Stimulated activated CD4-positive, alpha-beta T cell treated with anti-CD3 and anti-CD28 coated beads, Interleukin-12 subunit alpha, Interleukin-12 subunit beta, amount 100 ng/mL, for 4 hours (primary cell): Measurements from ENCODE around the gene UROC1.

Experiments used
- DNase-seq: peaks from one replicate; pipeline ENCODE4 v3.0.0-alpha.2; 2020

The UROC1 gene

GRCh38 chr3:126517291-126517951 is at the start of gene UROC1:
TSS of gene UROC1 (minus strand) at chr3:126517773. CDS start at chr3:126517719, 54 bp downstream.
- no peak for DNase-seq

GRCh38 chr3:126562737-126563276 is 45.2 kb upstream of the UROC1 start:
- DNase-seq = no peak

GRCh38 chr3:126558336-126559071 is 40.9 kb upstream of the UROC1 start, which contains the start of gene C3orf22:
TSS of gene C3orf22 (minus strand) at chr3:126558932. CDS start at chr3:126553390, 5,542 bp downstream.
- DNase-seq = no peak

- DNase-seq = no peak
These were observed 40.2 kb upstream of the UROC1 start for GRCh38 chr3:126557761-126558160.

- DNase-seq = no peak
These were observed 39.8 kb upstream of the UROC1 start for GRCh38 chr3:126557415-126557745.

- DNase-seq = no peak
These were observed 39.3 kb upstream of the UROC1 start for GRCh38 chr3:126556637-126557414.

GRCh38 chr3:126555795-126556636 is 38.4 kb upstream of the UROC1 start:
- DNase-seq = no peak

GRCh38 chr3:126554560-126555525 is 37.3 kb upstream of the UROC1 start:
- DNase-seq = no peak

- DNase-seq = no peak
These were observed 35.9 kb upstream of the UROC1 start for GRCh38 chr3:126553284-126554084.

- DNase-seq = no peak
These were observed 35.2 kb upstream of the UROC1 start for GRCh38 chr3:126552688-126553283.

- no peak for DNase-seq
These were observed 34.5 kb upstream of the UROC1 start for GRCh38 chr3:126551839-126552687.

- DNase-seq = no peak
These were observed 33.7 kb upstream of the UROC1 start for GRCh38 chr3:126551121-126551838.

GRCh38 chr3:126550488-126551051 is 33.0 kb upstream of the UROC1 start:
- DNase-seq = no peak

- DNase-seq = no peak
These were observed 32.4 kb upstream of the UROC1 start for GRCh38 chr3:126549861-126550487.

- DNase-seq = no peak
These were observed 31.2 kb upstream of the UROC1 start for GRCh38 chr3:126548556-126549466.

GRCh38 chr3:126547721-126548120 is 30.1 kb upstream of the UROC1 start:
- DNase-seq = no peak
